Stomach (tissue), 4 donors: ENCODE results near the gene TTC33.

ENCODE experiments used
- EP300 ChIP-seq: sonication (generic); formaldehyde crosslinking; IDR thresholded peaks from one replicate; pipeline ENCODE4 v1.6.1; 2017; ENCODE audit warnings: antibody characterized with exemption
- POLR2AphosphoS5 ChIP-seq, 3 donors: sonication (generic); formaldehyde crosslinking; IDR thresholded peaks; one replicate each; pipeline ENCODE4 v1.6.1; 2016; ENCODE audit warnings: antibody characterized with exemption in 3 of 3
- TF ChIP-seq, protein P1 (sequence below), 7 experiments: fragments of 450-650 bp in 4 of 7; fragments of 200-600 bp in 3 of 7; sonication (generic) in 3 of 7; IDR thresholded peaks; one replicate each; pipeline ENCODE4 v1.5.1; 2016 to 2019; ENCODE audit warnings: antibody characterized with exemption in 7 of 7, control low read depth in 2 of 7, mild to moderate bottlenecking in 1 of 7

DNA sequence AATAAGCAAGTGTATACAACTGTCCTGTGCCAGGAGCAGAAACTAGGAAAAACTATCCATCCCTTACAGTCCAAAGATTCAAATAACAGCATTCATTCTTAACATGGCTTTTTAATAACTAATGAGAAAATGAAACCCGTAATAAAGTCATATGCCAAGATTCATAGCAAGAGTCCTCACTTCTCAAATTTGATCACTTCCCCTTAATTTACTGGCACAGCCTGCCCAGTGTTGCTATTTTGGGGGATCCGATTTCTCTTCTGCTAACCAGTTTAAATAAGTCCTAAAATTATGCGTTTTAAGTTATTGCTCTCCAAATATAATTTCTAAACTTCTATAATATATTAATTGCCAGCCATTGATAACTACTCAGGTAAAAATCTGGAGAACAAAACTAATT lies 253.0 kb downstream of the TTC33 start:
- TF ChIP-seq, protein P1, sequence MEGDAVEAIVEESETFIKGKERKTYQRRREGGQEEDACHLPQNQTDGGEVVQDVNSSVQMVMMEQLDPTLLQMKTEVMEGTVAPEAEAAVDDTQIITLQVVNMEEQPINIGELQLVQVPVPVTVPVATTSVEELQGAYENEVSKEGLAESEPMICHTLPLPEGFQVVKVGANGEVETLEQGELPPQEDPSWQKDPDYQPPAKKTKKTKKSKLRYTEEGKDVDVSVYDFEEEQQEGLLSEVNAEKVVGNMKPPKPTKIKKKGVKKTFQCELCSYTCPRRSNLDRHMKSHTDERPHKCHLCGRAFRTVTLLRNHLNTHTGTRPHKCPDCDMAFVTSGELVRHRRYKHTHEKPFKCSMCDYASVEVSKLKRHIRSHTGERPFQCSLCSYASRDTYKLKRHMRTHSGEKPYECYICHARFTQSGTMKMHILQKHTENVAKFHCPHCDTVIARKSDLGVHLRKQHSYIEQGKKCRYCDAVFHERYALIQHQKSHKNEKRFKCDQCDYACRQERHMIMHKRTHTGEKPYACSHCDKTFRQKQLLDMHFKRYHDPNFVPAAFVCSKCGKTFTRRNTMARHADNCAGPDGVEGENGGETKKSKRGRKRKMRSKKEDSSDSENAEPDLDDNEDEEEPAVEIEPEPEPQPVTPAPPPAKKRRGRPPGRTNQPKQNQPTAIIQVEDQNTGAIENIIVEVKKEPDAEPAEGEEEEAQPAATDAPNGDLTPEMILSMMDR (IDR thresholded peaks at IDR 0.05) = no peak
- no peak for TF ChIP-seq EP300
- TF ChIP-seq POLR2AphosphoS5 (IDR thresholded peaks at IDR 0.05) = no peak
